GM18858 (cell line): ENCODE data around the gene PSG11.
"Not testable (repeated sequence)": the region's sequence is repeated elsewhere in the genome, so short reads cannot be mapped to it uniquely, and the experiment has no call there.

Source experiments
- ATAC-seq: cut with Tn5 transposase; IDR thresholded peaks from one replicate; pipeline ENCODE4 v1.9.1; 2021; ENCODE audit not compliant: unreplicated experiment

PSG11 gene

GRCh38 chr19:42989851-42990250 is 36.4 kb downstream of the PSG11 start:
- no peak for ATAC-seq

- not testable (repeated sequence) for ATAC-seq
Observed at GRCh38 chr19:42989186-42989585, 37.1 kb downstream of the PSG11 start.

- not testable (repeated sequence) for ATAC-seq
Observed at GRCh38 chr19:42988206-42988605, 38.1 kb downstream of the PSG11 start.

- ATAC-seq: no peak
Observed at GRCh38 chr19:42985588-42985987, 40.7 kb downstream of the PSG11 start.

GRCh38 chr19:42982111-42982510 is 44.2 kb downstream of the PSG11 start:
- ATAC-seq: not testable (repeated sequence)

GRCh38 chr19:42971451-42971850 is 54.8 kb downstream of the PSG11 start:
- not testable (repeated sequence) for ATAC-seq

- no peak for ATAC-seq
Observed at GRCh38 chr19:42965176-42965575, 61.1 kb downstream of the PSG11 start.

- ATAC-seq: no peak
Observed at GRCh38 chr19:42961119-42961518, 65.2 kb downstream of the PSG11 start.
